ENCODE measurements around the gene MATN4.
A peak's percentile ranks its signal among the peaks of the same experiment; 100 is the strongest.

MATN4 gene

DNA sequence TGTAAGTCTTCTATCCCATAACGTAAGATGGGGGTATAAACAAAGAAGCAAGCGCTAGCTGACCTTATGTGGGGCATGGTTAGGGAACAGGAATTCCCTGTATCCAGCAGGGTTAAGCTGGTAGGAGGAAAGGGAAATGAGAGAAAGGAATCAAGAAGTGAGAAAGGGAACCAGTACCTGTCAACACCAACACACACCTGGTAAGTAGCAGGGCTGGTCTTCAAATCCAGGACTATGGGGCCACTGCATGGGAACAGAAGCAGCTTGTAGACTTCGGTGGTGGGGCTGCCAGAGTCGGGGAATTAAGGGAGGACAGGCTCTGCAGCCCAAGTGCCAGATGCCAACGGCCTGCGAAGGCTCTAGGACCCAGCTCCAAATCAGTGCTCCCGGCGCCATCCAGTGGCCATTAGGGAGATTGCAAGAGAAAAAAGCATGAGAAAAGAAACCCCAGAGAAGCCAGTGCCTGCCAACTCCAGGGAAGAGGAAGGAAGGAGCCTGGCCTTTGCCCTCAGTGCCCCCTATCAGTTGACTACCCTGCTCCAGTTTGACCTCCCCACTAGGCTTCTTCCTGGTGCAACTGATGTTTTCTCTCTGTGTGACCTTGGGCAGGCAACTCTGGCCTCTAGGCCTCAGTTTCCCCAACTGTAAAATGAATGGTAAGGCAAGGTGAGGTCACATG, 17.3 kb downstream of the MATN4 start:
- peak; percentile 35 for DNase-seq (ENCODE audit: low read depth, low spot score)

DNA sequence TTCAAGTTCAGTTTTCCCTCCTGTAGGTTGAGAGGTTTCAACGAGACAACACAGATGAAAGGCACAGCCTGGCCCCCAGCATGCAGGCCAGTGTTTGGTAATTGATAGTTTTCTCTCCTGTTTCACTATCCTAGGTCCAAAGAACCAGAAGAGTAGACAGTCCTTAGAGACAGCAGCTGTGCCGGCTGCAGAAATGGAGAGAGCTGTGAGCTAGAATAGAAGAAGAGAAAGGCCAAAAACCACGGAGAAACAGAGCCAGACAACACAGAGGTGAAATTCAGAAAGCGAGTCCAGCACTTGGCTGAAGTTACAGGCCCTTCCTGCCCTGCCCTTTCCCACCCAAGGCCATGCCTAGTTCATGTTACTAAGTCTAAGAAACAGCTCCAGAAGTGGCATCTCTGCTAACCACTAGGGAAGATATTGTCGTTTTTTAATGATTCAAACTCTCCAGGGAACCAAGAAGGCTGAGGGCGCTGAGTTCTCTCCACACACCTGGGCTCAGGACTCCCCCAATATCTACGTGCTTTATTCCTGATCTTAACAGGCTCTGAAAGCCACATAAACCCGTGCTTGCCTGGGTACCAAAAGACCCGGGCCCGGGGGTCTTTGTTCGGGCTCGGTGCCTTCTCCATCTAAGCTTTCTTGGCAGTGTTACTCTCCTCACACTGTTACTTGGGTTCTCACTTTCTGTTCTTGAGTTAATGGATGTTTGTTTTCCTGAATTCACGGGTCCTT, 18.0 kb downstream of the MATN4 start:
- DNase-seq (ENCODE audit: low read depth, low spot score): no peak

- DNase-seq (ENCODE audit: low read depth, low spot score): no peak
Measured at GRCh38 chr20:45288860-45289259, 19.2 kb downstream of the MATN4 start.

DNA sequence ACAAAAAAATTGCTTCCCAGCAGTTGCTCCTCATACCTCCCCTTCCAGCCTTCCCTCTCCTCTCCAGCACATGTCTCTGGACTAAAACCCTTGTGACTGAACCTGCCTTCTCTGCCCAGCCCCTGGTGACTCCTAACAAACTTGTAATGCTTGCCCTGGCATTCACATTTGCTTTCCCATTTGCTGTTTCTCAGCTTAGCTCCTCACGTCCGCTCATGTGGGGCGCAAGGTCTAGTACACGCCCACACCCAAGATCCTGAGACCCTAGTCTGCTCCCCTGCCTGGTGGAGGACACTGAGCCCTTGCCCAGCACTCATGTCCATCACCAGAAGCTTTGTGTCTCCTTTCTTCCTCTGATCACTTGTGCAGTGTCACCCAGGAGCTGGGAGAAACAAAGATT, 19.7 kb downstream of the MATN4 start:
- DNase-seq (ENCODE audit: low read depth, low spot score): no peak

DNA sequence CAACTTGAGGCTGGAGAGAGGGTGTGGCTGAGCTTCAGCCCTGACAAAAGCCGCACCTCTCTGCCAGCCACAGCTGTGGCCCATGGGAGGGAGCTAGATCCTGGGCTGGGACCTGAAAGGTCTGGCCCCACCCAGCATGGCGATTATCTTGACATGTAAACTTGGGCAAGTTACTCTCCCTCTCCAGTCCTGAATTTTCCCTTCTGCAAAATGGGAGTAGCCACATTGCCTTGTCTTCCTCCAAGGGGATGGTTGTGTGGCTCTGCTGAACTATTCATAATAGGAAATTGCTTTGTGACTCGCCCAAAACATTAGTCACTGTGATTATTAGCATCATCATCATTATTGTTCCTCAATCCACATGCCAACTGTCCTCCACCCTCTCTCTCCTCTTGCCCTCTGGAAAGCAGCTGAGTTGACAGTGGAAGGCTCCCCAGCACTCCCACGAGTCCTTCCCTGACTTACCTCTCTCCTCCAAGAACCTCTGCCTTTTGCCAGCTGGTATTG, 24.5 kb downstream of the MATN4 start:
- no peak for DNase-seq (ENCODE audit: low read depth, low spot score)

DNA sequence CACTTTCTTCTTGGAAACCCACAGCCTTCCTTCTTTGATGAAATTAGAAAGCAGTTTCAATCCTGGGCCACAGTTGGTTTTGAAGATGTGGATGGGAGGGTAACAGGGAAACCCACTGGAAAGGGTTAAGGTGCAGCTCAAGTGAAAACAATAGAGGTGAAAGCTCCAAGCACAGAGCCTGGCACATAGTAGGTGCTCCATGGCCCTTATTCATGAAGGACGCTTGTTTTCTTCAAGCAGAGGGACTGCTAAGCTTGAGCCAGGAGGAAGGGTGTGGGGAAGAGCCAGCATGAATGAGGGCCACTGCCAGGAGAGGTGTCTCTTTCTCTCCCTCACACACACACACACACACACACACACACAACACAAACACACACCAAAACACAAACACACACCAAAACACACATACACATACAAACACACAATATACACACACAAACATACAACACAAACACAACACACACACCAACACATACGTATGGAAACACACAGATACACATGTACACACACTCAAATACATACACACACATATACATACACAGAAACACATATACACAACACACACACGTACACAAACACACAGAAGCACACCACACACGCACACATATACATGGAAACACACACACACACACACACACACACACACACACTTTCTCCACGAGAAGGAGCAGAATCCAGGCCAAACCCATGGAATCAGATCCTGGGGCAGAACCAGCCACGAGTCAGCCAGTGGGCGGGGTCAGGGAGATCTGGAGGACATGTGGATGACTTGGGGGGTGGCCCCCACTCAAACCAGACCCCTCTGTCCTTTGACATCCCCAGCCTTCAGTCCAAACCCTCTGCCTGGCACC, 25.2 kb downstream of the MATN4 start:
- no peak for DNase-seq (ENCODE audit: low read depth, low spot score)

DNA sequence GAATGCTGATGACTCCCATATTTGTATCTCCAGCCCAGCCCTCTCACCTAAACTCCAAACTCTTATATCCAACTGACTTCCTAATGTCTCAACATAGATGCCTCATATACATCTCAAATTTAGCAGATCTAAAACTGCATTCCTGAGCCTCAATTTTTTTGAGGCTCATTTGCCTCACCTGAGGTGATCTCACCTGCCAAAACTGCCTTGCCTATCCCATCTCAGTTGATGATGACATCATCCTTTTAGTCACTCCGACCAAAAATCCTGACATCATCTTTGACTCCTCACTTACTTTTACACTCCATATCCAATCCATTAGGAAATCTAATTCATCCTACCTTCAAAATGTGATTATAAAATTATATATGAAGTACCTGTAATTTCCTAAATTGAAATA, 28.1 kb downstream of the MATN4 start:
- no peak for DNase-seq (ENCODE audit: low read depth, low spot score)

DNA sequence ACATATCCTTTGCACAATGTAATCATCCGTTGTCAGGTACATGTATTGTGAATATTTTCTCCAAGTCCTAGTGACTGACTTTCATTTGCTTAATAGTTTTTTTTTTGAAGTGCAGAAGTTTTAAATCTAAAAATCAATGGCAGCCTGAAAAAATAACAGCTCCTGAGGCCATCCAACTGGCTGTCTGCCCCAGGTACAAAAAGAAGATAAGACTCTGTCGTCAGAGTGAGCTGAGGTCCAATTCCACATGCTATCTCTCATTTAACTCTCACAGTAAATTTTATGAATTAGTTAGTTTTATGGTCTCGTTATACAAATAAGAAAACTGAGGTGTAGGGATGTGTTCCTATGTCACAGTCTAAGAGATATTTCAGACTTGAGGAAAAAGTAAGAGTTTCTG, 32.8 kb downstream of the MATN4 start:
- DNase-seq (ENCODE audit: low read depth, low spot score): no peak

- DNase-seq (ENCODE audit: low read depth, low spot score): no peak
Measured at GRCh38 chr20:45269754-45270270, 38.3 kb downstream of the MATN4 start.

GRCh38 chr20:45269056-45269455, 39.0 kb downstream of the MATN4 start:
- no peak for DNase-seq (ENCODE audit: low read depth, low spot score)

GRCh38 chr20:45268531-45268930, 39.6 kb downstream of the MATN4 start:
- DNase-seq (ENCODE audit: low read depth, low spot score): no peak

DNA sequence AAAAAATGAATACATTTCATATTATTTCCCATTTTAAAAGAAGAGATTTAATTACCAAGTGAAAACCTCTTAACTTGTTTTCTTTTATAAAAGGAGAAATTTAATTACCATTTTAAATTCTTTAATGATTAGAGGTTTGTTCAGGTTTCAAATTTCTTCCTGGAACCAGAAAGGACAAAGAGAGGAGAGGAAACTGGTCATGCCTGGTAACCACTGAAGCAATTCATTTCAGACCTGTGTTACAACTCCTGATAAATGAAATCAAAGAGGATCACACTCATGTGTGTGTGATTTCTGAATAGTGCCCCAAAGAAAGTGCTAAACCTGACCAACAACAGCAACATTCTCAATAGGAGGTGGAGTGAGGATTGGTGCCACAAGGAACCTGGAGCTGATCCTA, 41.1 kb downstream of the MATN4 start:
- DNase-seq (ENCODE audit: low read depth, low spot score): no peak

- DNase-seq (ENCODE audit: low read depth, low spot score): no peak
Measured at GRCh38 chr20:45263556-45264266, 44.4 kb downstream of the MATN4 start.

GRCh38 chr20:45258664-45259063, 49.4 kb downstream of the MATN4 start:
- DNase-seq (ENCODE audit: low read depth, low spot score): no peak

- DNase-seq (ENCODE audit: low read depth, low spot score): no peak
Measured at GRCh38 chr20:45258259-45258658, 49.8 kb downstream of the MATN4 start.

GRCh38 chr20:45257711-45258110, 50.4 kb downstream of the MATN4 start:
- no peak for DNase-seq (ENCODE audit: low read depth, low spot score)

GRCh38 chr20:45257161-45257560, 50.9 kb downstream of the MATN4 start:
- no peak for DNase-seq (ENCODE audit: low read depth, low spot score)

- no peak for DNase-seq (ENCODE audit: low read depth, low spot score)
Measured at GRCh38 chr20:45254383-45255262, 53.5 kb downstream of the MATN4 start, which contains the start of gene SLPI. TSS of gene SLPI (minus strand) at chr20:45254564. CDS start at chr20:45254543, 21 bp downstream.

GRCh38 chr20:45253261-45253660, 54.8 kb downstream of the MATN4 start:
- DNase-seq (ENCODE audit: low read depth, low spot score): no peak

DNA sequence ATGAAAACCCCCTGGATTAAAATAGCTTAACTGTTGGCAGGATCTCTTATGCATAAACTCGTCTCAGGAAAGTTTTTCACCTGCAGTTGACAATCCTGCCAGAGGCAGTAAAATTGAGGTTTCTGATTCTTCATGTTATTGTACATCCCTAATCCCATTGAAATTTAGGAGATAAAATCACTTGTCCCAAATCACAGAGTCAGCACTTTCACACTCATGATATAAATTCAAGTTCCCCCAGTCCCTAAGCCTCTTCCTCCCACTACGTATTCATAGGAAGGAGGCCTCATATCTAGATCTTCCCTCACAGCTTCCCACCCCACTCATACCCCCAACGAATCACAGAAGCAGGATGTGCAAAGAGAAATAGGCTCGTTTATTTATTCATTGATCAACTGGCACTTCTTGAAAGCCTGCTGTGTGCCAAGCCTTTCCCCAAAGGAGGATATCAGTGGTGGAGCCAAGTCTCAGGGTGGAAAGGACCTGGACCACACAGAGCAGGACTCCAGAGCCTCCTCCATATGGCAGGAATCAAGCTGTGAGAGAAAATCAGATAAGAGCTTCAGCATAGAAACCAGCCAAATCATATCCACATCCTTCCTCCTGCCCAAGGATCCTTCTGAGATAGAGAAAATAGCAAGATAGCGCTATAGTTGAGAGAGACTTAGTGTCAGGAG, 56.1 kb downstream of the MATN4 start:
- DNase-seq (ENCODE audit: low read depth, low spot score): no peak

All from activated naive CD8-positive, alpha-beta T cell treated with anti-CD3 and anti-CD28 coated beads, Interleukin-2, amount 50 U/mL, for 16 hours (primary cell).